ENCODE measurements around the gene BICD2. TPM values are rescaled to one million over a fixed set of nuclear protein-coding genes. Genes with fewer than 3 reads are reported as not detected.

BICD2 gene
- total and polyA plus RNA-seq, 9 of the 15 experiments (the other 6 are each of a cell fraction or from before 2014, with no cell fraction given) = 3.6 to 23.4 (median 11.8) TPM

DNA sequence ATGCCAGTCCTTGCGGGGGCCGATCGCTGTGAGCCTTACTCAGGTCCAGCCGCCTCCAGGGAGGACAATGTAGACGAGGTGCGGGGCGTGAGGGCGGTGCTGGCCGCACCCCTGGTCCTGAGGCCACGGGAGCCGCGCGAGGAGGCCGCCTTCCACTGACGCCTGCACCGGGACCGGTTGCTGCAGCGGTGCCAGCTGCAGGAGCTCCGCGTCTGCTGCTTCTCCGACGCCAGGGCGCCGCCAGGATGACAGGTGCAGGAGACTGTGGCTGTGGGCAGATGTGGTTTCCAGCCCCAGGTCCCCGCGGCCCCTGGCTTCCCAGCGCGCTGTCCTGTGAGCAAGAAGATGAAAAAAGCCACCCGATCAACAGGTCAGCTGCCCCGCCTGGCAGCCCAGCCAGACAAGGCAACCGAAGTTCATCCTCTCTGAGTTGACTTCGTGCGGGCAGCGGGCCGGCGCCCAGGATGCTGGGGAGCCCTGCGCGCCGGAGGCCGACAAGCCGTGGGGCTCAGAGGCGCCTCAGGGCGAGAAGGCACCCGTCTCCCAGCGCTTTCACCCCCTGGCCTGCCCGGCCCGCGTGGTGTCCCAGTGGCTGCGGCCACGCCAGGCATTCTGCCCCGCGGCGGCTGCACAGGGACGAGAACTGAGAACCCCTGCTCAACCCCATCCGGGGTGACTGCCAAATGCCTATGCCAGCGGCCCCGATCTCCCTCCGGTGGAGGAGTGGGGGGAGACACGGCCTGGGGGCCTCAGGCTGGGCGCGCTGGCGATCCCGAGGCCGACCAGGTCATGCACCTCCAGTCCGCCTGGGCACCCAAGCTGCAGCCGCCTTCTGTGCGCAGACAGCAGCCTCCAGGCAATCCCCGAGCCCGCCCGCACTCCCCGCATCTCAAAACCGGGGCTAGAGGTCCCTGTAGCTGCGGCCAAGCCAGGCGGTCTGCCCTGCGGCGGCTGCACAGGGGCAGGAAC, 43.4 kb upstream of the BICD2 start (continued):
- no peak for TF ChIP-seq POU5F1 (IDR thresholded peaks at IDR 0.05; ENCODE audit: borderline replicate concordance, low read depth, low read length, partially characterized antibody)

DNA sequence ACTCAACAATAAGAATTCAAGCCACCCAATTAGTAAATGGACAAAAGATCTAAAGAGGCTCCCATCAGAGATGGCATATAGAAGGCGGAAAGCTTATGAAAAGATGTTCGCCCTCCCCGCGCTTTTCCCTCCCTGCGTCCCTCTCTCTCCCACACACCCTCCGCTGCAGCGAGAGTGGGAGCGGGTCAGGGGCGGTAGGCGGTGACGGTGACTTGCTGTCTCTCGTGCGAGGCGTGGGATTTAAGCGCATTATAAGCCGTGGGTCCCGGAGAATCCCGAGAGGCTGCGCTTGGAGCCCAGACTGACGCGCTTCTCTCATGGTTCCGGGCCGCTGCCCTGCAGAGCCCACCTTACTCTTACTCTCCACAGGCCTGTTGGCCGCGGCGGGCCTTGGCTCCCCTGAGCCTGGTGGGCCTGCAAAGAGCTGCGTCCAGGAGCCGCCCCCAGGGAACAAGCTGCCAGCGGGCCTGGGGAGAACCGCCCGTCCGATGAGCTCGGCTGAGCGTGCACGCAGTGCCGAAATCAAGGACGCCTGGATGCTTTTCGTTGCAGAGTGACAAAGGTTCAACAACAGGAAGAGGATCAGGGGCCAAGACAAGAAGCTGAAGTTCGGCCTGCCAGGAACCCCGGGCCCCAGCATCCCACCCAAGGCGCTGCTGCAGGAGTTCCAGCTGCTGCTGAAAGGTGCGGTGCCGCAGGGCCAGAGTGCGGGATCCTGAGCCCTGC, 42.6 kb upstream of the BICD2 start:
- H3K9me1 ChIP-seq (ENCODE audit: control insufficient read depth, insufficient read depth, low read length) = no peaks in the 10 kb centered on the region
- peaks cover 0 to 32% of the 10 kb centered on the region in 2 experiments; a peak in 2 of 5 replicates for H3K4me1 ChIP-seq (replicated peaks in 1 of 2; ENCODE audit: control insufficient read depth in 2 of 2, insufficient read depth in 2 of 2, low read length in 2 of 2)
- in situ Hi-C loops (cut with MboI) (no loop called here), intact Hi-C loops (cut with micrococcal nuclease) (loop anchor here (2.0 kb wide), 1 partner anchor 14 kb away; no protein-coding TSS in a partner anchor)
- H3K4me3 ChIP-seq = no peak overlapping the region
- no peak overlapping the region; a peak in 1 of 4 replicates for H3K9ac ChIP-seq (ENCODE audit: insufficient read depth in 1 of 2, low read depth in 2 of 2, low read length in 2 of 2)
- H3K27me3 ChIP-seq (ENCODE audit: control insufficient read depth in 2 of 2, insufficient read depth in 2 of 2, low read length in 2 of 2) = peaks cover 7 to 53% of the 10 kb centered on the region in 2 experiments; a peak in 3 of 5 replicates
- no peak overlapping the region for H3K27ac ChIP-seq (ENCODE audit: extremely low read depth, low read depth, low read length)
- FAIRE-seq = no peak
- ChIA-PET POLR2A (interaction anchor here (0.7 to 0.8 kb wide), 3 partner anchors 8 to 47 kb away, joined by 3 to 6 read pairs (median 4); no protein-coding TSS in a partner anchor), CTCF (ENCODE audit: low intra/inter-chr PET ratio) (no interaction called here)
- H3K79me2 ChIP-seq (ENCODE audit: control insufficient read depth, insufficient read depth, low read length) = no peaks in the 10 kb centered on the region
- H3K4me2 ChIP-seq (ENCODE audit: insufficient read depth, low read length) = no peak overlapping the region
- no peaks in the 10 kb centered on the region for H4K20me1 ChIP-seq (replicated peaks; ENCODE audit: control insufficient read depth, insufficient read depth, low read length)
- 48% methylated on average over 35 of the region's 44 CpGs for WGBS (ENCODE audit: insufficient coverage, low coverage, missing lambda C conversion rate)
- H3K36me3 ChIP-seq (ENCODE audit: control insufficient read depth, insufficient read depth, low read length) = no peaks in the 10 kb centered on the region
- H2AFZ ChIP-seq (ENCODE audit: low read depth, low read length) = no peak overlapping the region
- no peak for DNase-seq (ENCODE audit: extremely low read depth in 1 of 4, low spot score in 3 of 4)
- no TSS peak for BruUV-seq (replicated peaks)
- ATAC-seq = no peak
- no peaks in the 10 kb centered on the region; the same call in 1 of the 2 replicates for H3K9me3 ChIP-seq (replicated peaks; ENCODE audit: control insufficient read depth, insufficient read depth, low read depth, low read length)
- TF ChIP-seq, protein P1, sequence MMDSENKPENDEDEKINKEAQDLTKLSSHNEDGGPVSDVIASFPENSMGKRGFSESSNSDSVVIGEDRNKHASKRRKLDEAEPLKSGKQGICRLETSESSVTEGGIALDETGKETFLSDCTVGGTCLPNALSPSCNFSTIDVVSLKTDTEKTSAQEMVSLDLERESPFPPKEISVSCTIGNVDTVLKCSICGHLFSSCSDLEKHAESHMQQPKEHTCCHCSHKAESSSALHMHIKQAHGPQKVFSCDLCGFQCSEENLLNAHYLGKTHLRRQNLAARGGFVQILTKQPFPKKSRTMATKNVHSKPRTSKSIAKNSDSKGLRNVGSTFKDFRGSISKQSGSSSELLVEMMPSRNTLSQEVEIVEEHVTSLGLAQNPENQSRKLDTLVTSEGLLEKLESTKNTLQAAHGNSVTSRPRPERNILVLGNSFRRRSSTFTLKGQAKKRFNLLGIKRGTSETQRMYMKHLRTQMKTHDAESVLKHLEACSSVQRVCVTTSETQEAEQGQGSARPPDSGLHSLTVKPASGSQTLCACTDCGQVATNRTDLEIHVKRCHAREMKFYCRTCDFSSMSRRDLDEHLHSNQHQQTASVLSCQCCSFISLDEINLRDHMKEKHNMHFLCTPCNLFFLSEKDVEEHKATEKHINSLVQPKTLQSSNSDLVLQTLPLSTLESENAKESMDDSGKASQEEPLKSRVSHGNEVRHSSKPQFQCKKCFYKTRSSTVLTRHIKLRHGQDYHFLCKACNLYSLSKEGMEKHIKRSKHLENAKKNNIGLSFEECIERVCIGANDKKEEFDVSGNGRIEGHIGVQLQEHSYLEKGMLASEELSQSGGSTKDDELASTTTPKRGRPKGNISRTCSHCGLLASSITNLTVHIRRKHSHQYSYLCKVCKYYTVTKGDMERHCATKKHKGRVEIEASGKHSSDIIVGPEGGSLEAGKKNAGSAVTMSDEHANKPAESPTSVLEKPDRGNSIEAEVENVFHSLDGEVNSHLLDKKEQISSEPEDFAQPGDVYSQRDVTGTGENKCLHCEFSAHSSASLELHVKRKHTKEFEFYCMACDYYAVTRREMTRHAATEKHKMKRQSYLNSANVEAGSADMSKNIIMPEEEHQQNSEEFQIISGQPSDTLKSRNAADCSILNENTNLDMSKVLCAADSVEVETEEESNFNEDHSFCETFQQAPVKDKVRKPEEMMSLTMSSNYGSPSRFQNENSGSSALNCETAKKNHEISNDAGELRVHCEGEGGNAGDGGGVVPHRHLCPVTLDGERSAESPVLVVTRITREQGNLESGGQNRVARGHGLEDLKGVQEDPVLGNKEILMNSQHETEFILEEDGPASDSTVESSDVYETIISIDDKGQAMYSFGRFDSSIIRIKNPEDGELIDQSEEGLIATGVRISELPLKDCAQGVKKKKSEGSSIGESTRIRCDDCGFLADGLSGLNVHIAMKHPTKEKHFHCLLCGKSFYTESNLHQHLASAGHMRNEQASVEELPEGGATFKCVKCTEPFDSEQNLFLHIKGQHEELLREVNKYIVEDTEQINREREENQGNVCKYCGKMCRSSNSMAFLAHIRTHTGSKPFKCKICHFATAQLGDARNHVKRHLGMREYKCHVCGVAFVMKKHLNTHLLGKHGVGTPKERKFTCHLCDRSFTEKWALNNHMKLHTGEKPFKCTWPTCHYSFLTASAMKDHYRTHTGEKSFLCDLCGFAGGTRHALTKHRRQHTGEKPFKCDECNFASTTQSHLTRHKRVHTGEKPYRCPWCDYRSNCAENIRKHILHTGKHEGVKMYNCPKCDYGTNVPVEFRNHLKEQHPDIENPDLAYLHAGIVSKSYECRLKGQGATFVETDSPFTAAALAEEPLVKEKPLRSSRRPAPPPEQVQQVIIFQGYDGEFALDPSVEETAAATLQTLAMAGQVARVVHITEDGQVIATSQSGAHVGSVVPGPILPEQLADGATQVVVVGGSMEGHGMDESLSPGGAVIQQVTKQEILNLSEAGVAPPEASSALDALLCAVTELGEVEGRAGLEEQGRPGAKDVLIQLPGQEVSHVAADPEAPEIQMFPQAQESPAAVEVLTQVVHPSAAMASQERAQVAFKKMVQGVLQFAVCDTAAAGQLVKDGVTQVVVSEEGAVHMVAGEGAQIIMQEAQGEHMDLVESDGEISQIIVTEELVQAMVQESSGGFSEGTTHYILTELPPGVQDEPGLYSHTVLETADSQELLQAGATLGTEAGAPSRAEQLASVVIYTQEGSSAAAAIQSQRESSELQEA (IDR thresholded peaks at IDR 0.05; ENCODE audit: low read depth) = no peak
- TF ChIP-seq SOX6 (IDR thresholded peaks at IDR 0.05) = no peak
- no peak for TF ChIP-seq ZKSCAN1 (IDR thresholded peaks at IDR 0.05; ENCODE audit: low read depth, low read length)
- no peak for TF ChIP-seq ZNF121 (CRISPR knock-in tag; conservative IDR thresholded peaks at IDR 0.05)
- TF ChIP-seq ZNF764 (CRISPR knock-in tag; IDR thresholded peaks at IDR 0.05; ENCODE audit: low read depth) = no peak
- TF ChIP-seq FOXM1 (IDR thresholded peaks at IDR 0.05; ENCODE audit: low read depth) = no peak
- TF ChIP-seq FOXM1 (CRISPR knock-in tag; IDR thresholded peaks at IDR 0.05; ENCODE audit: low read depth) = no peak
- no peak for TF ChIP-seq TOE1 (IDR thresholded peaks at IDR 0.05; ENCODE audit: borderline replicate concordance)
- no peak for TF ChIP-seq TOE1 (CRISPR knock-in tag; IDR thresholded peaks at IDR 0.05; ENCODE audit: borderline replicate concordance, low read depth)
